GM18498 (cell line): ENCODE data around the gene KCTD7.
"Not testable (repeated sequence)": the region's sequence is repeated elsewhere in the genome, so short reads cannot be mapped to it uniquely, and the experiment has no call there.

Experiments used
- ATAC-seq: cut with Tn5 transposase; IDR thresholded peaks from one replicate; pipeline ENCODE4 v1.9.1; 2021; ENCODE audit warnings: mild to moderate bottlenecking, moderate library complexity; ENCODE audit not compliant: unreplicated experiment

KCTD7 gene

DNA sequence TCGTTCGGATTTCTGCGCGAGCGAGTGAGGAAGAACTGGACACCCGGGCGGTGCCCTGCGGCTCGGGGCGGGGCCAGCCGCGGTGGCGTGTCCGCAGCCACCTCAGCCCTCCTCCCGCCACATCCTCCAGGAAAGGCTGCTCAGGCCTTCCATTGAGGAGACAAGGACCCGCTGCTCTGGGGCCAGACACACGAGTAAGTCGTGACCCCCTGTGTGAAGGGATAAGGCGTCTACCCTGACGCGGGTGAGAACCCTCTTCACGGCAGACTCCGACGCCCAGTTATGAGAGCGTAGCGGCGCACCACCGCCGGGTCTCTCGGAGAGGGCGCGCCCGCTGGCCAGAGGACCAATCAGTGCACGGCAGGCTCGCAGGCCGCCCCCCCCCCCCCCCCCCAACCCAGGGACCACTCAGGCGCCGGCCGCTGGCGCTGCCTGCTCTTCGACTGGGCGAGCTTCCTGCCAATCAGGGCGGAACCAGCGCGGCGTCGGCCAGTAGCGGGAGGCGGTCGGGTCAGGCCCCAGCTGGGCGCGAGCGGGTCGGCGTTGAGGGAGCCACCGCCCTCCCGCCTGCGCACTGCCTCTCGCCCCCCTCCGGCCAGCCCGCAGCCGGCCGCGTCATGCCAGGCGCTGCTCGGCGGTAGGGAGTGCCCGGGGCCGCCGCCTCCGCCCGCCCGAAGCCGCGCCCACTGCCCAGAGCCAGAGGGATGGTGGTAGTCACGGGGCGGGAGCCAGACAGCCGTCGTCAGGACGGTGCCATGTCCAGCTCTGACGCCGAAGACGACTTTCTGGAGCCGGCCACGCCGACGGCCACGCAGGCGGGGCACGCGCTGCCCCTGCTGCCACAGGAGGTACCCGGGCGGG is at the start of gene KCTD7:
Gene KCTD7 (plus strand): TSS at position 521 of the 861 bp plus-strand sequence. CDS start 184 bp downstream, at position 705.
- ATAC-seq = peak; percentile 93

DNA sequence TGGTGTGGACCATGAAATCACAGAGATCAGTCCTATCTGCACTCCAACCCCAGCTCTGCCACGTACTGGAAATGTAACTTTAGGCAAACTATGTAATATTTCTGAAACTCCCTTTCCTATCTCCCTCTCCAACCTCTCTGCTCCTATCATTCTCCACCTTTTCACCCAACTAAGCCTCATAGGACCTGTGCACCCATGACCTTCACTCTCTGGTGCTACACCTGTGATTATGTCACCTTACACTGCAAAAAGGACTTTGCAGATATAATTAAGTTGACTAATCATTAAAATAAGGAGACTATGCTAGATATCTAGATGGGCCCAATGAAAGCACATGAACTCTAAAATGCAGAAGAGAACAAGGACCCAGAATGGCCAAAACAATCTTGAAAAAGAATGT is 48.3 kb upstream of the KCTD7 start:
- not testable (repeated sequence) for ATAC-seq

DNA sequence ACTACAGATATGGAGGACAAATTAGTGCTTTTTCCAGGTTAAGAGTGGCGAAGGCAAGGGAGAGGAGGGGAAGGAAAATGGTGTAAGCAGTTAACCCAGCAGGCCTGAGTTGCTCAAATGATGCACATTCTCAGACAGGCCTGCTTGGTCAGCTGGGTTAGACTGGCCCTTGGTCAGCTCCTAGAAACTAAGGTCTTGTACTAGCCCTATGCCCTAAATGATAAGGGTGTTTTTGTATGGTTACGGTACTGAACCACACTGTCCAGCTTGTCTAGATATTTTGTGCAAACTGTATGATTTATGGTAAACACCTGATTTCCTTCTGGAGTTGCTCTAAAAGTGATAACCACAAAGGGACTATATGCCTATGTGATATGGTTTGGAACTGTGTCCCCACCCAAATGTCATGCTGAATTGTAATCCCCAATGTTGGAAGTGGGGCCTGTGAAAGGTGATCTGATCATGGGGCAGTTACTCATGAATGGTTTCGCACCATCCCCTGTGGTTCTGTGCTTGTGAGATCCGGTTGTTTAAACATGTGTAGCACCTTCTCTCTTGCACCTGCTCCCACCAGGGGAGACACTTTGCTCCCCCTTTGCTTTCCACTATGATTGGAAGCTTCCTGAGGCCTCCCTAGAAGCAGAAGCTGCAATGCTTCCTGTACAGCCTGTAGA is 45.7 kb upstream of the KCTD7 start:
- not testable (repeated sequence) for ATAC-seq

DNA sequence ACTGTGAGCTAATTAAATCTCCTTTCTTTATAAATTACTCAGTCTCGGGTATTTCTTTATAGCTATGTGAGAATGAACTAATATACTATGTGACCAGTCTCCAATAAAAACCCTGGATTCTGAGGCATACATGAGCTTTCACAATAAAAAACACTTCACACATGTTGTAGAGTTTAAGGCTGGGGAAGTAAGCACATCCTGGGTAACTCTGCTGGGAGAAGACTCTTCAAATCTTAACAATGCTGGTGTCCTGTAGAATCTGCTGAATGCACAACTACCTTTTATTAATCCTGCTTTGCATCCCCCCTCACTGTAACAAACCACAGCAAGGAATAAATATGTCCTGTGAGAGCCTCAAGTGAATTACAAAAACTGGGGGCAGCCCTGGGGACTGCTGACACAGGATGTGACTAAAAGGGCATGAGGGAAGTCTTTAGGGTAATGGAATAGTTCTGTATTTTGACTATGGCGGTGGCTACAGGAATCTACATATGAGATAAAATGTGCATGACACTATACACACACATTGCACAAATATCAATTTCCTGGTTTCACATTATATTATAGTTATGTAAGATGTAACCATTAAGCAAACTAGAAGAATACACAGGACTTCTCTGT is 45.1 kb upstream of the KCTD7 start:
- no peak for ATAC-seq

DNA sequence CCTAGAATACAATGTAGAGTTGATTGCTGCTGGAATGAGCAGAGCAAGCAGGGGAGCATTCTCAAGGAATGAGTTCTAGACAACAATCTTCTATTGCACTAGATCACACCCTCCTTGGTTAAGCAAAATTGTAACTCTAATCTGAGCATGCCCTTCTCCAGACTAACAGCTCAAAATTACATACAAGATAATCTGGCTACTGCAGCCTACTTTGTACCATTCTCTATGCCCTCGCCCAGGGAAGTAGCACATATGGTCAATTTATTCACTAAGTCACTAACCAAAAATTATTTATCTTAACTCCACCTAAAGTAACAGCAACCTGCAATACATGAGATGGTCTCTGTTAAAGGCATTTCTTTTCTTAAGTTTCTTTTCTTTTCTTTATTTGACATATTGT is 42.5 kb upstream of the KCTD7 start:
- ATAC-seq = no peak

DNA sequence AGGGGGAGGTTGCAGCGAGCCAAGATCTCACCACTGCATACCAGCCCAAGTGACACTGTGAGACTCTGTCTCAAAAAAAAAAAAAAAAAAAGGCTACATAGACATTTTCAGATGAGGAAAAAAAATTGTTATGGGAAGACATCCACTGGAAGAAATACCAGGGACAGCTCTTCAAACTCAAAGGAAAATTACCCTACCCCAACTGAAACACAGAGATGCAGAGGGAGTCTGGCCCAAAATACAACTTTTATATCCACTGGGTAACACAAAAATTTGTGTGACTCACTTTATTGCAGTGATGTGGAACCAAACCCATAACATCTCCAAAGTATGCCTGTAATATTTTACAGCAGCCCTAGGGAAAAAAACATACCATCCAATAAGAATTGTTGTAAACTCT is 40.5 kb upstream of the KCTD7 start:
- not testable (repeated sequence) for ATAC-seq

DNA sequence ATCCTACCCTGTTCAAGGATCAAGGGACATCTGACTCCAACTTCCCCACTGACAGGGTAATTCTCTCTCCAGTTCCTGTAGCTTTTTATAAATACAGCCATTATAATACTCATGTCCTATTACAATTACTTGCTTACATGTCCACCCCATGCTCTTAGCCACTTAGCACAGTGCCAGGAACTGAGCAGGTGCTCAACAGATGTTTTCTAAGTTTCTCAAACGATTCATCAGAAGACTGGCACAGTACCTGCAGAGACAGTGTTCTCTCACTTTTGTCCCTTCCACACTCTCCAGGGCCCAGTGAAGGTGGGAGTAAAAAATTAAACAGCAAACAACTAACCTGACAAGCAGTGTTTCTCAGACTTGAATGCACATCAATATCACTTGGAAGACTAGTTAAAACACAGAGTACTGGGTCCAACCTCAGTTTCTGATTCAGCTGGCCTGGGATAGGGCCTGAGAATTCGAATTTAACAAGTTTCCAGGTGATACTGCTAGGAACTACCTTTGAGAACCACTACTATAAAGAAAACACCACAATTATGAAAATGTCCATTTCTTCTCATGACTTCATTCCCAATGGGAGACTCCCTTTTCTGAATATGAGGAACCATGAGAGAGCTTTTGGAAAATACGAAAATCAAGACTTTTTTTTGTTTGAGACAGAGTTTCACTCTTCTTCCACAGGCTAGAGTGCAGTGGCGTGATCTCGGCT is 39.7 kb upstream of the KCTD7 start:
- ATAC-seq = not testable (repeated sequence)

DNA sequence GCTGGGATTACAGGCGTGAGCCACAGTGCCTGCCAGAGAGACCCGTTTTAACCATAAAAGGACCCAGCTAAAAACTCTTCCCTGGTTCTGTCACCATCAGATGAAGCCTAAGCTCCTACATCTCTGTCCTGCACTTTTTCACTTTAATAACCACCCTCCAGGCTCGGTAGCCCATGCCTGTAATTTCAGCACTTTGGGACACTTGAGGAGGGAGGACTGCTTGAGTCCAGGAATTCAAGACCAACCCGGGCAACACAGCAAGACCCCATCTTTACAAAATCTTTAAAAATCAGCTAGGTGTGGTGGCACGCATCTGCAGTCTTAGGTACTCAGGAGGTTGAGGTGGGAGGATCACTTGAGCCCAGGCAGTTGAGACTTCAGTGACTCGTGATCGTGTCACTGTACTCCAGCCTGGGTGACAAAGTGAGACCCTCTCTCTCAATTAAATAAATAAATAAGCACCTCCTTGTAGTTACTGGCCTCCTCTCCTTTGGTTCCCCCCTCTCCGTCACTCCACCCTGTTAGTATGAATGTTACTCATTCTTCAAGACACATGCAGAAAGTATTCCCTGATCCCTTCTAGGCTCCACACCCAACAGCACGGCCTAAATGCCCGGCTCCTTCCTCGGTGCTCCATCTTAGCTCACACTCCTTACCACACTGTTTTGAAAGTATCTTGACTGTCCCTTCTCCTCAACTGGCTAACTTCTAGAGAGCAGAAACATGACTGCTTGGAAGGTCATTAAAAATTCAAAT is 38.2 kb upstream of the KCTD7 start:
- ATAC-seq = not testable (repeated sequence)

DNA sequence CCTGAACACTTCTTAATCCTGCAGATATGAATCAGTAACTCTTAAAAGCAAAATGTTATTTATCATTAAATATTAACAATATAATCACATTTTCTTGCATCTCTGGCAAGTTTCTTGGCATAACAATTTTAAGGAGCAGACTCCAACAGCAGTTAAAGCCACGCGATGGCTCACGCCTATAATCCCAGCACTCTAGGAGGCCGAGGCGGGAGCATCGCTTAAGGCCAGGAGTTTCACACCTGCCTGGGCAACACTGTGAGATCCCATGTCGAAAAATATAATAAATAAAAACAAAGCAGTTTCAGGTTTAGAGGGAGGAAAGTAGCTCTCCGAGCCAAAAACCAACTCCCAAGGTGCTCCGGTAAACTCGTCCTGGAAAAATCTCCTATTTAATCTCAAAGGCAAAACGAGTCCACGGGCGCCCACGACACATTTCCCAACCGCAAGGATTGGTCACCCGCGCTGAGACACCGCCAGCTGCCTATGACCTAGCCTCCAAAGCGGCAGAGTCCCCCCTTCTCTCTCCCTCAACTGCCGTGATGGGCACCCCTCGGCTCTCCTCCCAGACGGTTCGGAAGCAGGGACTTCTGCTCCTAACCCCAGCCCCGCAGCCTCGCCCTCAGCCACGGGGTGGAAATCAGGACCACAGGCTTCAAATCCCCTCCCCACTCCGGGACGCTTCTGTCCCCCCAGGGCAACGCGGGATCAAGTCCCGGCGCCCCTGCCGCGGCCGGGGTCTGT is 37.5 kb upstream of the KCTD7 start:
- ATAC-seq = peak; percentile 14

DNA sequence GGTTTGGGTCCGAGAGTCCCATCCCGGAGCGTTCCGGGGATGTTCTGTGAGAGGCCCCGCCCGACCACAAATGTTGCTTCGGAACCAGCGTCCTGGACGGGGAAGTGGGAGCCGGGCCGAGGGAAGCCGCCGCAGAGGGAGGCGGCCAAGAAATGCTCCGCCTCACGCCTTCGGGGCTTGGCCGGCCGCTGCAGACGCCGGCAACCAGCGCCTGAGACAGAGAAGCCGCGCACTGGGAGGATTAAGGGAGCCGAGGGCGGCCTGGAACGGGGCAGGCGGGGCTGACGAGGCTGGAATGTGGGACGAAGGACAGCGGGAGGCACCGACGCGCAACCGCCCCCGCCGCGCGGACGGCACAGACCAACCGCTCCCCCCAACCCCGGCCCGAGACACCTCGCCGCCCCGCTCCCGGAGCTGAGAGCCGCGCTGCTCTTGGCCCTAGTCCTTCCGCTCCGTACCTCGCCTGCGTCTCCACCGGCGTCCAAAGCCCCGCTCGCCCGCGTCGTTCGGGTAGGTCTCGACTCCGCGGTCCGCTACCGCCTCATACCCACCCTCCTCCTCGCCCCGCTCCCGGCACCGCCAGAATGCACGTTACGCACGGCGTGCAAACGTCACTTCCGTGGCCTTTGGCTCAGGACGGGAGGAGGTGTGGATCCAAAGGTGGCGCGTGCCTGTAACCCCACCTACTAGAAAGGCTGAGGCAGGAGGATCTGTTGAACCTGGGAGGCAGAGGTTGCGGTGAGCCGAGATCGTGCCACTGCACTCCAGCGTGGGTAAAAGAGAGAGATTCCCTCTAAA is 36.7 kb upstream of the KCTD7 start:
- peak; percentile 98 for ATAC-seq

DNA sequence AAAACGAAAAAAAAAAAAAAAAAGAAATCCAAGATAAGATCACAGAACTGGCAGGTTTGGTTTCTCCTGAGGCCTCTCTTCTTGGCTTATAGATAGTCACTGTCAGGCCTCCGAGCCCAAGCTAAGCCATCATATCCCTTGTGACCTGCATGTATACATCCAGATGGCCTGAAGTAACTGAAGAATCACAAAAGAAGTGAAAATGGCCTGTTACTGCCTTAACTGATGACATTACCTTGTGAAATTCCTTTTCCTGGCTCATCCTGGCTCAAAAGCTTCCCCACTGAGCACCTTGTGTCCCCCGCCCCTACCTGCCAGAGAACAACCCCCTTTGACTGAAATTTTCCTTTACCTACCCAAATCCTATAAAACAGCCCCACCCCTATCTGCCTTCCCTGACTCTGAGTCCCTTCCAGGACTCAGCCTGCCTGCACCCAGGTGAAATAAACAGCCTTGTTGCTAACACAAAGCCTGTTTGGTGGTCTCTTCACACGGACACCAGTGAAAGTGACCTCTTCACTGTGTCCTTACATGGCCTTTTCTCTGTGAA is 36.0 kb upstream of the KCTD7 start:
- not testable (repeated sequence) for ATAC-seq

DNA sequence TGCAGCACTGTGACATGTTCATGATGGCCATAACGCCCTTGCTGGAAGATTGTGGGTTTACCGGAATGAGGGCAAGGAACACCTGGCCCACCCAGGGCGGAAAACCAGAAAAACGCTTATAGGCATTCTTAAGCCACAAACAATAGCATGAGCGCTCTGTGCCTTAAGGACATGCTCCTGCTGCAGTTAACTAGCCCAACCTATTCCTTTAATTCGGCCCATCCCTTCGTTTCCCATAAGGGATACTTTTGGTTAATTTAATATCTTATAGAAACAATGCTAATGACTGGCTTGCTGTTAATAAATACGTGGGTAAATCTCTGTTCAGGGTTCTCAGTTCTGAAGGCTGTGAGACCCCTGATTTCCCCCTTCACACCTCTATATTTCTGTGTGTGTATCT is 34.6 kb upstream of the KCTD7 start:
- ATAC-seq = not testable (repeated sequence)

DNA sequence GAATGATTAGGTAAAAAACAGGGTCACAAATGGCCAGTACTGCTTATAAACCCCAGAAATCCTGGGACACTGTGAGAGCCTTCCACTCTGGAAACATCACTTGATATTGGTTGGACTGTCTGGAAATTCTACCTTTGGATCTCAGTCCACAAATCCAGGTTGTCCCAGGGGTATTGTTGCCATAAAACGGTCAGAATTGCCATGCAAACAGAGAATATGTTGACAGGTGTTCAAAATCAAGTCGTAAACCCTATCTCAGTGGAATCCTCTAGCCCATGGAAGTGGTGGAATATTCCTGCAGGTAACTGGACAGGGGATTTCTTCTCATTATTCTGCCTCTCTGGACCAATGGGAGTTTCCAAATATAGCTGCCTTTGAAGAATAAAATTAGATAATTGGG is 31.2 kb upstream of the KCTD7 start:
- no peak for ATAC-seq

DNA sequence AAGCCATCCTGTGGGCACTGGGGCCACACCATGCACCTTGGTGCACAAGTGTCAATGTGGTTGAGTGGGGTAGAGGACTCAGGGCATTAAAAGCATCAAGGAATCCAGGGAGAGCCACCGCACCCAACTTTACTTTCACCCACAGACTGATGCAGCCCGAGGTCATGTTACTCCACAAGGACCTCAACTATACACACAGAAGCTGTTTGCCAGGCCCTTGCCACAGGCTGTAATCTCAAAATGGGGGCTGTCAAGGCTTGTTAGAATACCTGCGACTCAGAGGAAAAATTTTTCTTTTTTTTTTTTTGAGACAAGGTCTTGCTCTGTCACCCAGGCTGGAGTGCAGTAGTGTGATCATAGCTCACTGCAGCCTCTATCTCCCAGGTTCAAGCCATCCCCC is 26.5 kb upstream of the KCTD7 start:
- ATAC-seq = no peak

DNA sequence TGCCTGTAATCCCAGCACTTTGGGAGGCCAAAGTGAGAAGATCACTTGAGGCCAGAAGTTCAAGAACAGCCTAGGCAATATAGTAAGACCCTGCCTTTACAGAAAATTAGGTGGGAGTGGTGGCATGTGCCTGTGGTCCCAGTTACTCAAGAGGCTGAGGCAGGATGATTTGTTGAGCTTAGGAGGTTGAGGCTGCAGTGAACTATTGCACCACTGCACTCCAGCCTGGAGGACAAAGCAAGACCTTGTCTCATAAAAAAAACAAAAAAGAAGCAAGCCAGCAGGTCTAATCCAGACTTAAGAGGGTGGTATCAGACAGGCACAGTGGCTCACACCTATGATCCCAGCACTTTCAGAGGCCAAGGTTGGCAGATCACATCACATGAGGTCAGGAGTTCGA is 24.5 kb upstream of the KCTD7 start:
- ATAC-seq = no peak

DNA sequence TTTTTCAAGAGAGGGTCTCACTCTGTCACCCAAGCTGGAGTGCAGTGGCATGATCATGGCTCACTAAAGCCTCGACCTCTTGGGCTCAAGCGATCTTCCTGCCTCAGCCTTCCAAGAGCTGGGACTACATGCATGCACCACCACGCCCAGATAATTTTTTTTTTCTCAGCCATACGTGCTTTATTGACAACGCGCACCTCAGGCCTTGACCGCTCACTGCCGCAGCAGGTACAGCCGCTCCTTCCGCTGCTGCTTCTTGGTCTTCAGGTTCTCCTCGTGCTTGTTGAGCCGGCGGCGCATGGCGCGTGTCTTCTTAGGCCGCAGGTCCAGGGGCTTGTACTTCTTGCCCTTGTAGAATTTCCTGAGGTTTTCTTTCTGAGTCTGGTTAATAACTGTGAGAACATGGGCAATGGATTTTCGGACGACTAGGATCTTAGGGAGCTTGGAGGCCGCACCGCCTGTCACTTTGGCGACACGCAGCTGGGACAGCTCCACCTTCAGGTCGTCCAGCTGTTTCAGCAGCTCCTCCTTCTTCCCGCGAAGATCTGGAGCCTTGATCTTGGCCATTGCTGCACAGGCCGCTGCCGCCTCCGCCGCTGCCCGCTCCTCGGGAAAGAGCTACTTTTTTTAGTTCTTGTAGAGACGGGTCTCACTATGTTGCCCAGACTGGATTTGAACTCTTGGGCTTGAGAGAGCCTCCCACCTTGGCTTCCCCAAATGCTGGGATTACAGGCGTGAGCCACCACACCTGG is 22.0 kb upstream of the KCTD7 start:
- ATAC-seq = not testable (repeated sequence)

DNA sequence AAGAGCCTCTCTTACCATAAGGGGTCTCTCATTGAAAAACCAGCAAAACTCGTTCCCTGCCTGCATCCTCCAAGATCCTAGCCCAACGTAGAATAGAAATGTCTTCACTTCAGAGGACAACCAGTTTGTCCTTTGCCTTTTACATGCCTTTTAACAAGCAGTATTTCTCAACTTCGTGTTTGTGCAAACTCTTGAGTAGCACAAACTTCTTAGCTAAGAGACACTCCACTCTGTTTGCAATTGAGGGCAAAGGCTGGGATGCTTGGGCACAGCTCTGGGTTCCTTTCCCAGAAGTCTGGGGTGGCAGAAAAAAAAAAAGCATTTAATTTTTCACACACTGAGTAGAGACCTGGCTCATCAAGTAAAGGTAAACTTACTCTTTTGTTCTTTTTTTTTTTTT is 19.5 kb upstream of the KCTD7 start:
- ATAC-seq = no peak

DNA sequence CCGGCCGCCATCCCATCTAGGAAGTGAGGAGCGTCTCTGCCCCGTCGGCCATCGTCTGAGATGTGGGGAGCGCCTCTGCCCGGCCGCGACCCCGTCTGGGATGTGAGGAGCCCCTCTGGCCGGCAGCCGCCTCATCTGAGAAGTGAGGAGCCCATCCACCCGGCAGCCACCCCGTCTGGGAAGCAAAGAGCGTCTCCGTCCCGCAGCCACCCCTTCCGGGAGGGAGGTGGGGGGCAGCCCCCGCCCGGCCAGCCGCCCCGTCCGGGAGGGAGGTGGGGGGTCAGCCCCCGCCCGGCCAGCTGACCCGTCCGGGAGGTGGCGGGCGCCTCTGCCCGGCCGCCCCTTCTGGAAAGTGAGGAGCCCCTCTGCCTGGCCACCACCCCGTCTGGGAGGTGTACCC is 14.1 kb upstream of the KCTD7 start:
- not testable (repeated sequence) for ATAC-seq
